ENCODE measurements around the gene CPNE8.

DNA sequence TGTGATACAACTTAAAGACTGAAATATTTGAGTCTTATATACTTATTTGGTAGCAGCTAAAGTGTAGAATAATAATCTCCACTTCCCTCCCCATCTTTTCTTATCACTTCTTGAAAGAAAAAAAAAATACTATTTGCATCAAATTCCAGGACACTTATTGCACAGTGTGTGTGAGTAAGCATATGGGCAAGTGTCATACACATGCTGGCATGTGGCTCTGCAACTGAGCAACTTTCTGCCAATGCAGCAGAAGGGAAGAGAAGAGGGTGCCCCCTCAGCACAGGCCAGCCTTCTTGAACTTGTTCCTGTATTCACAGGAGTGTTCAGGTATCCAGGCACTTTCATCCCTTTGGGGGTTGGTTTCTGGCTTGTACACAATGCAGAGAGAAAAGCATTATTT, 145.8 kb downstream of the CPNE8 start:
- TF ChIP-seq CTCF (IDR thresholded peaks at IDR 0.05; ENCODE audit: poor library complexity), result no peak
- no peak for TF ChIP-seq EZH2 (IDR thresholded peaks at IDR 0.05; ENCODE audit: borderline replicate concordance)

Data from hepatocyte (in vitro differentiated cells).